ENCODE measurements around the gene PPP4R3A.
"Not testable (repeated sequence)": the region's sequence is repeated elsewhere in the genome, so short reads cannot be mapped to it uniquely, and the experiment has no call there.

PPP4R3A gene

DNA sequence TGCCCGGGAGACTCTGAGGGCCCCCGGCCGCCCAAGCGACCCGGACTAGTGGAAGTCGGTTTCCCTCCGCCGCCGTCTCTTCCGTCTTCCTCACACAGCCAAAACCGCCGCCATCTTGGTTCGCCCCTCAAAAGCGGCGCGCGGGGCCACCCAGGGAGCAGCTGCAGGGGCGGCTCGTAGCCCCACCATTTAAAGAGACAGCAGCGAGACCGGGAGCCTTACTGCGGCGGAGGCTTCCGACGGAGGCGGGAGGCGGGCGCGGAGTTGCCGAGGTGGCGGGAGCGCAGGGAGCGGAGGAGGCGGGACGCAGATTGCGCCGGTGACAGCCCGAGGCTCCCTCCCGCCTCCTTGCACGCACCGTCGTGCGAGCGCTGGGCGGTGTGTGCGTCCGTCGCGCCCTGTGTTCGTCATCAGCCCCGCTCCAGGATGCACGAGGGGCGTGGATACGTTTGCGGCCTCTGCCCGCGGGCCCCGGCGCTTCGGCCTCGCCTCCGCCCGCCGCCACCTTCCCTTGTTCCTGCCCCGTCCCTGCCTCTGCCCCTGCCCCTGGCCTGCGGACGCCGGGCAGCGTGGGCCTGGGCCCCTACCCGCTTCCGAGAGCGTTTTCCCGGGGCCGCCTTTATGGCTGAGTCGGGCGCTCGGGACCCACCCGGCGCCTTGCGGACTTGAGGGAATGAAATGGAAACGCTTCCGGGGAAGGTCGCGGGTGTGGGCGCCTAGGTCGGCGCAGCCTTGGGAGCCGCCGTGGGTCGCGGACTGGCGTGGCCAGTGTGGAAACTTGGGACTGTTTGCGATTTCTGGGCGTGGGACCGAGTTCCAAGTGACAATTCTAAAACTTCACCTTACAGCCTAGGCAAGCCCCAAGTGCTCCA is at the start of gene PPP4R3A:
Gene PPP4R3A (minus strand): TSS at position 140 of the 872 bp plus-strand sequence. CDS start 663 bp downstream, outside the sequence.
- DNase-seq (ENCODE audit: low spot score) = peak; percentile 97

DNA sequence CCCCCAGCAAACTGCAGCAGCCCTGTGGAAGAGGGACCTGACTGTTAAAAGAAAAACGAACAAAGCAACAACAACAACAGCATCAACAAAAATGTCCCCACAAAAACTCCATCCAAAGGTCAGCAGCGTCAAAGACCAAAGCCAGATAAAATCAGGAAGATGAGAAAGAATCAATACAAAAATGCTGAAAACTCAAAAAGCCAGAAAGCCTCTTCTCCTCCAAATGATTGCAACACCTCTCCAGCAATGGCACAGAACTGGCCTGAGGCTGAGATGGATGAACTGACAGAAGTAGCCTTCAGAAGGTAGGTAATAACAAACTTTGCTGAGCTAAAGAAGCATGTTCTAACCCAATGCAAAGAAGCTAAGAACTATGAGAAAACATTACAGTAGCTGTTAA is 45.4 kb upstream of the PPP4R3A start:
- DNase-seq (ENCODE audit: low spot score) = no peak

DNA sequence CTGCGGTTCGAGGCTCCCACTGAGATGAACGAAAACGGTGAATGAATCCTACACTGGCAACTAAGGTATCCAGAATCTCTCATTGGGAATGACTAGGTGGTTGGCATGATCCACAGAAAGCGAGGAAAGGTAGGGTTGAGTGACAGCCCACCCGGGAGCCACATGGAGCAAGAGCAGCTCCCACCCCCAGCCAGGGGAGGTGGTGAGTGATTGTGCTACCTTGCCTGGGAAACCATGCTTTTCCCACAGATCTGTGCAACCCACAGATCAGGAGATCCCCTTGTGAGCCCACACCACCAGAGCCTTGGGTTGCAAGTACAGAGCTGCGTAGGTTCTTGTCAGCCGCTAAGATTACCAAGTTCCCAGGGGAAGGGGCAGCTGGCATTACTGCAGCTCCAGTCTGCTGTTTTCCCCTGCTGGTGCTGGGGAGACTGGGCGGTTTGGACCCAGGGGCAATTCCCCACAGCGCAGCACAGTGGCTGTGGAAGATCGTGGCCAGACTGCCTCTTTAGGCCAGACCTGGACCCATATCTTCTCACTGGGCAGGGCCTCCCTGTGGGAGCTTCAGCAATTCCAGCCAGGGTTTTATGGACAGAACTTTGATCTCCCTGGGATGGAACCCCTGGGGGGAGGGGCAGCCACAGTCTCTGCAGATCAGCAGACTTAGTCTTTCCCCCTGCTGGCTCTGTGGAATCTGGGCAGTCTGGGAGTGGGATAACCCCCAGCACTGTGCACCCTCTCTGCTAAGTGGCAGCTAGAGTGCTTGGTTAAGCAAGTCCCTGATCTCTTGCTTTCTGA is 44.6 kb upstream of the PPP4R3A start:
- no peak for DNase-seq (ENCODE audit: low spot score)

DNA sequence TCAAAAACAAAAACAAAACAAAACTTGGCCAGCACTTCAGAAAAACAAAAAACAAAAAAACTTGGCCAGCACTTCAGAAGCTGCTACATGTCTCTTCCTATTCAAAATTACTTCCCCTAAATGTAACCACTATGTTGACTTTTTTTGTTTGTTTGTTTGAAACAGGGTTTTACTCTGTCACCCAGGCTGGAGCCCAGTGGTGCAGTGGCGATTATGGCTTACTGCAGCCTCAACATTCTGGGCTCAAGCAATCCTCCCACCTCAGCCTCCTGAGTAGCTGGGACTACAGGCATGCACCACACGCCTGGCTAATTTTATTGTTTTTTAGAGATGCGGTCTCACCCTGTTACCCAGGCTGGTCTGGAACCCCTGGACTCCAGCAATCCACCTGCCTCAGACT is 38.0 kb upstream of the PPP4R3A start:
- DNase-seq (ENCODE audit: low spot score) = no peak

DNA sequence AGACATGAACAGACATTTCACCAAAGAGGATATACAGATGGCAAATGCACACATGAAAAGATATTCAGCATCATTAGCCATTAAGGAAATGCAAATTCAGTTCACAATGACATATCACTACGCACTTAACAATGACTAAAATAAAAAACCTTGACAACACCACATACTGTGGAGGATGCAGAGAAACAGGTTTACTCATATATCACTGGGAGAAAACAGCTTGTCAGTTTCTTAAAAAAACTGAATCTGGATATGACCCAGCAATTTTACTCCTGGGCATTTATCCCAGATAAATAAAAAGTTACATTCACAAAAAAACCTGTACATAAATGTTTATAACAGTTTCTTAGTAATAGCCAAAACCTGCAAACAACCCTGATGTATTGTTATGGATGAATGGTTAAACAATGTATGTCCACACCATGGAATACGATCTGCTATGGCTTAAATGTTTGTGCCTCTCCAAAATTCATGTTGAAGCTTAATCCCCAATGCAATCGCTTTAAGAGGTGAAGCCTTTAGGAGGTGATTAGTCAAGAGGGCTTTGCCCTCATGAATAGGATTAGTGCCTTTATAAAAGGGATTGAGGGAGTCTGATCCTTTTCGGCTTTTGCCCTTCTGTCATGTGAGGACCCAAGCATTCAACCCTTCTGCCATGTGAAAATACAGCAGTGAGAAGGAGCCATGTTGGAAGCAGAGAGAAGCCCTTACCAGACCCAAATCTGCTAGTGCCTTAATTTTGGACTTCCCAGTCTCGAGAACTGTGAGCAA is 36.0 kb upstream of the PPP4R3A start:
- DNase-seq (ENCODE audit: low spot score) = no peak

DNA sequence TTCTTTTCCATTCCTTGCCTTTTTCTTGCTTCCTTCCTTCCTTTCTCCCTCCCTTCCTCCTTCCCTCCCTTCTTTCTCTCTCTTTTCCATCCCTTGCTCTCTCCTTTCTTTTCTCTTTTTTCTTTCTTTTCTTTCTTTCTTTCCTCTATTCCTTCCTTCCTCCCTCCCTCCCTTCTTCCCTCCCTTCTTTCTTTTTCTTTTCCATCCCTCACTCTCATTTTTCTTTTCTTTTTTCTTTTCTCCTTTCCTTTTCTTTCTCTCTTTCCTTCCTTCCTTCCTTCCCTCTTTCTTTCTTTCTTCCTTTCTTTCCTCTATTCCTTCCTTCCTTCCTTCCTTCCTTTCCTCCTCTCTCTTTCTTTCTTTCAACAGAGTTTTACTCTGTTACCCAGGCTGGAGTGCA is 35.1 kb upstream of the PPP4R3A start:
- DNase-seq (ENCODE audit: low spot score) = no peak

DNA sequence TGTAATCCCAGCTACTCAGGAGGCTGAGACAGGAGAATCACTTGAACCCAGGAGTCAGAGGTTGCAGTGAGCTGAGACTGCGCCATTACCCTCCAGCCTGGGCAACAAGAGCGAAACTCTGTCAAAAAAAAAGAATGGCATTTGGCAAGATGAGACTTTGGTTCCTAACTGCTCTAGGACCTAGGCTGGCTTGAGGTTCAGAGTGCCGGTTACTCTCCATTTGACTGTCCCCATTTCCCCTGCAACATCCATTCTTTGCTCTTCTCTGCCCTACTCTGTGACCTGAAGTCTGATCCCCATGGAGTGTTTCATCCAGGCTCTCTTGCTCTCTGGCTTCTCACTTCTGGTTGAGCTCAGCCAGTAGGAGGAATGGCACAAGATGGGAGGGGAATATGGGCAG is 26.2 kb upstream of the PPP4R3A start:
- DNase-seq (ENCODE audit: low spot score) = no peak

DNA sequence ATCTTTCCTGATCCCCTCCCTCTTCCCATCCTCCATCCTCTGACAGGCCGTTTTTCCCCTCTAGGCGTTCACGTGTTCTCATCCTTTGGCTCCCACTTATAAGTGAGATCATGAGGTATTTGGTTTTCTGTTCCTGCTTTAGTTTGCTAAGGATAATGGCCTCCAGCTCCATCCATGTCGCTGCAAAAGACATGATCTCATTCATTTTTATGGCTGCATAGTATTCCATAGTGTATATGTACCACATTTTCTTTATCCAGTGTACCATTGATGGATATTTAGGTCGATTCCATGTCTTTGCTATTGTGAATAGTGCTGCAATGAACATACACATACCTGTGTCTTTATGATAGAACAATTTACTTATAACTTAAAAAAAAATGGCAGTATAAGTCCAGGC is 23.9 kb upstream of the PPP4R3A start:
- not testable (repeated sequence) for DNase-seq (ENCODE audit: low spot score)

DNA sequence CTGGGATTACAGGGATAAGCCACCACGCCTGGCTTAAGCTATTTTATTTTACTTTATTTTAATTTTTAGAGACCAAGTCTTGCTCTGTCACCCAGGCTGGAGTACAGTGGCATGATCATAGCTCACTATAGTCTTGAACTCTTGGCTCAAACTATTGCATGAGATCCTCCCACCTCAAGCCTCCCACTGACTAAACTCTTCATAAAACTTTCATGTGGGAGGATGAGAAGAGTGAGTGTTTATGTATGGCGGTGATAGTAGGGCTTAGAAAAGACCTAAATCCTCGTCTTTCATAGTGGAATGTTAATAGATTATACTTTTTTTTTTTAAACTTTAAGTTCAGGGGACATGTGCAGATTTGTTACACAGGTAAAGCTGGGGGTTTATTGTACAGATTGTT is 23.5 kb upstream of the PPP4R3A start:
- DNase-seq (ENCODE audit: low spot score) = no peak

DNA sequence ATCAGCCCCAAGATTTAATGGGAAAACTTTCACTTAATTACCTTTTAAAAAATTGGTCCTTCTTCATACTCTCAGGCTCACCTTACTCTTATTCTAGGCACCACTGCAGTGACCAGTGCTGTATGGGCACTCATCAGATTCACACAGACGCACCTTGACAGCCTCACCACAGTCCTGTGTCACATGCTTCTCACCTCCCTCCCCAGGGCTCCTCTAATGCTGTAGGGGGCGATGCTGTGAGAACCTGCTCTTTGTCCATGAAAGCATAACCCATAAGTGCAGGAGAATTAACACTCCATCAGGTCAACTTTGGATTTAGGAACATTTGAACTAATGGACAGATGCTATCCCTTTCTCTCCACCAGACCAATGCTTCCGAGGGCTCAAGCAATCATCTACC is 13.9 kb upstream of the PPP4R3A start:
- DNase-seq (ENCODE audit: low spot score) = no peak

DNA sequence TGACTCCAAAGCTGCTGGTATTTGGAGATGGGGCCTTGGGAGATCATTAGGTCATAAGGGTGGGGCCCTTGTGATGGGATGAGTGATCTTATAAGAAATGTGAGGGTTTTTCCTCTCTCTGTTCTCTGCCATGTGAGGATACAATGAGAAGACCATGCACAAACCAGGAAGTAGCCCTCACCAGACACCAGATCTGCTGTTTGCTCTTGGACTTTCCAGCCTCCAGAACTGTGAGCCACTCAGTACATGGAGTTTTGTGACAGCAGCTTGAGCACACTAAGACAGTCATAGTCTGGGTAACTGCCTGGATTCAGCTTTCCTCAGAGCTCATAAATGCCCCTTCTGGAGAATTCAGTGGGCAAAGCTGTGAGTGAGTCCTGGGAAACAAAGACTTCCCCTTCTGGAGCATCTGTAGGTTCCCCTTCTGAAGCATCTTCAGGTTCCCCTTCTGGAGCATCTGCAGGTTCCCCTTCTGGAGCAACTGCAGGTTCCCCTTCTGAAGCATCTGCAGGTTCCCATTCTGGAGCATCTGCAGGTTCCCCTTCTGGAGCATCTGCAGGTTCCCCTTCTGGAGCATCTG is 11.0 kb upstream of the PPP4R3A start:
- DNase-seq (ENCODE audit: low spot score) = no peak

DNA sequence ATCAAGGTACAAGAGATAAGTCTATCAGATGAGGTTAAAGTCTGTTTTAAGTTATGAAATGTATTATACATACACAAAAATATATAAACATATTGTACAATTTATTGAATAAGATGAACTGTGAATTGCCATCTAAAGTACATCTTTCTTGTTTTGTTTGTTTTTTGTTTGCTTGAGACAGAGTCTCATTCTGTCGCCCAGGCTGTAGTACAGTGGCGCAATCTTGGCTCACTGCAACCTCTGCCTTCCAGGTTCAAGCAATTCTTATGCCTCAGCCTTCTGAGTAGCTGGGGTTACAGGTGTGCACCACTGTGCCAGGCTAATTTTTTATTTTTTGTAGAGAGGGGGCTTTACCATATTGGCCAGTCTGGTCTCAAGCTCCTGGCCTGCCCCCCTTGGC is 10.0 kb upstream of the PPP4R3A start:
- no peak for DNase-seq (ENCODE audit: low spot score)

DNA sequence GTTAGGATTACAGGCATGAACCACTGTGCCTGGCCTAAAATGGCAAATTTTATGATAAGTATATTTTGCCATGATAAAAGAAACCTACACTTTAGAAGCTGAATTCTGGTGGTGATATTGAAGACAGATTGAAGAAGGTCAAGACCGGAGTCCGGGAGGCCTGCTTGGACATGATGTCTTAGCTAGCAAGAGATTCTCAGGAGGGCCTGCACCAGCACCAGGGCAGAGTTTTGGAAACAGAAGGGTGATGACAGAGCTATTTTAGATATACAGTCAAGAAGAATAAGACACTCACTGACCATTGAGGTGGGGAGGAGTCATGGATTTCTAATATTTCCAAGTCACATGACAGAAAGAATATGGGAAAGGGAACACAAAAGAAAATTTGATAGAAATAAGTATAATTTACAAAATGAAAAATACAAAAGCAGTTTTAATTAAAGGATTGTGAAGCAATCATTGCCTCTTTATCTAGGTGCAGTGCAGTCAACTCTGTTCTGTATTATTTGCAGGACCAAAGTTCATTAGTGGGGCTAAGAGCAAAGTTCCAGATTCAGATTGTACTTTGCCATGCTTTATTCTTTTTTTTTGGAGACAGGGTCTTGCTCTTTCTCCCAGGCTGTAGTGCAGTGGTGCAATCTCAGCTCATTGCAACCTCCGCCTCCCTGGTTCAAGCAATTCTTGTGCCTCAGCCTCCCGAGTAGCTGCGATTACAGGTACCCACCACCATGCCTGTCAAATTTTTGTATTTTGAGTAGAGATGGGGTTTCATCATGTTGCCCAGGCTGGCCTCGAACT is 9.3 kb upstream of the PPP4R3A start:
- DNase-seq (ENCODE audit: low spot score) = no peak

DNA sequence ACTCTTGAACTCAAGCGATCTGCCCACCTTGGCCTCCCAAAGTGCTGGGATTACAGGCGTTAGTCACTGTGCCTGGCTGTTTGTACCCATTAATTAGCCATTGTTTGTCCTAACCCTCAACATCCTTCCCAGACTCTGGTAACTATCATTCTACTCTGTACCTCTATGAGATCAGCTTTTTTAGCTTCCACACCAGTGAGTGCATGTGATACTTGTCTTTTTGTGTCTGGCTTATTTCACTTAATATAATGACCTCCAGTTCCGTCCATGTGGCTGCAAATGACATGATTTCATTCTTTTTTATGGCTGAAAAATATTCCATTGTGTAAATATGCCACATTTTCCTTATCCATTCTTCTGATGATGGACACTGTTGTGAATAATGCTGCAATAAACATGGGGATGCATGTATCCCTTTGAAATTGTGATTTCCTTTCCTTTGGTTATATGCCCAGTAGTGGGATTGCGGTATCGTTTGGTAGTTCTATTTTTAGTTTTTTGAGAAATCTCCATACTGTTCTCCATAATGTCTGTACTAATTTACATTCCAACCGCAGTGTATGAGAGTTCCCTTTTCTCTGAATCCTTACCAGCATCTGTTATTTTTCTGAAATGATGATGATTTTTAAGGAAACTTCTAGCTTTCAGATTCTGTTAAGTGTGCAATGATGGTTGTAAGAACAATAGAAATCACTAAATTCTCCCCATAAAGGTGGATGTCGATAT is 6.7 kb upstream of the PPP4R3A start:
- no peak for DNase-seq (ENCODE audit: low spot score)

DNA sequence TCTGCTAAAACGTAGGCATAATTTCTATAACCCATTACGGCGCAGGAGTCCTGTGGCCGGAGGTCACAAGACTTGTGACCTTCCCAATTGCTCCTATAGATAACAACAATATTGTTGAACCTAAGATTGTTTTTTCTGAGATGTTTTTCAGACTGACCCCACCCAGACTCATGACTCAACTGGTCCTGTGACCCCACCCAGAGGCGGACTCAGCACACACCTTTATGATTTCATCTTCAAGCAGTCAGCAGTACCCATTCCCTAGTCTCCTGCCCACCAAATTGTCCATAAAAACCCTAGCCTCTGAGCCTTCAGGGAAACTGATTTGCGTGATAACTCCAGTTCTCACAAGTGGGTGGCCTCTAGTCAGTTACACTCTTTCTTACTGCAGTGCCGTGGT is 5.9 kb upstream of the PPP4R3A start:
- no peak for DNase-seq (ENCODE audit: low spot score)

DNA sequence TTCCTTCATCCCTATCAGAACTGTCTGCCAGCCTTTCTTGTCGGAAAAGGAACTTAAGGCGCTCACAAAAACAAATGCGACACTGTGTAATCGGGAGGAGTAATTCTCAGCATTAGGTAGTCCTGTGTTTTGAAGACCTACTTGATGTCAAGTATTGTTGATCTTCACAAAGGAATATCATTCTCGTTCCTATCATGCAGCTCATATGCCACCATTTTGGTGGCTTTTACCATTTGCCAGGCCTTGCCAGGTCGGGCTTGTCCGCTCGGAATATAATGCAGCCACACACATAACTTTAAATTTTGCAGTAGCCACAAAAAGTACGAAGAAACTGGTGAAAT is 903 bp upstream of the PPP4R3A start:
- DNase-seq (ENCODE audit: low spot score) = no peak

DNA sequence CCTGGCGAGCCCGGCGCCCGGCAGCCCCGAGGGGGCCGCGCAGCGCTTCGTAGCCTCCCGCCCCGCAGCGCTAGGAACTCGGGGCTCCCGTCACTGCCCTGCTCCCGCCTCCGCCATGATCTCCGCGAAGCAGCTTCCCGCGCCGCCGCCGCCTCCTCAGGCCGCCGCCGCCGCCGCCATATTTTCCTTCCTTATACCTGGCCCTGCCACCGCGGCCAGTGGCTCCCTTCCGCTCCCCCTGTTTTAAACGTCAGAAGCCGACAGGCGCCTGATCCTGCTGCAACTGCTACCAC is 286 bp downstream of the PPP4R3A start:
- DNase-seq (ENCODE audit: low spot score) = no peak

DNA sequence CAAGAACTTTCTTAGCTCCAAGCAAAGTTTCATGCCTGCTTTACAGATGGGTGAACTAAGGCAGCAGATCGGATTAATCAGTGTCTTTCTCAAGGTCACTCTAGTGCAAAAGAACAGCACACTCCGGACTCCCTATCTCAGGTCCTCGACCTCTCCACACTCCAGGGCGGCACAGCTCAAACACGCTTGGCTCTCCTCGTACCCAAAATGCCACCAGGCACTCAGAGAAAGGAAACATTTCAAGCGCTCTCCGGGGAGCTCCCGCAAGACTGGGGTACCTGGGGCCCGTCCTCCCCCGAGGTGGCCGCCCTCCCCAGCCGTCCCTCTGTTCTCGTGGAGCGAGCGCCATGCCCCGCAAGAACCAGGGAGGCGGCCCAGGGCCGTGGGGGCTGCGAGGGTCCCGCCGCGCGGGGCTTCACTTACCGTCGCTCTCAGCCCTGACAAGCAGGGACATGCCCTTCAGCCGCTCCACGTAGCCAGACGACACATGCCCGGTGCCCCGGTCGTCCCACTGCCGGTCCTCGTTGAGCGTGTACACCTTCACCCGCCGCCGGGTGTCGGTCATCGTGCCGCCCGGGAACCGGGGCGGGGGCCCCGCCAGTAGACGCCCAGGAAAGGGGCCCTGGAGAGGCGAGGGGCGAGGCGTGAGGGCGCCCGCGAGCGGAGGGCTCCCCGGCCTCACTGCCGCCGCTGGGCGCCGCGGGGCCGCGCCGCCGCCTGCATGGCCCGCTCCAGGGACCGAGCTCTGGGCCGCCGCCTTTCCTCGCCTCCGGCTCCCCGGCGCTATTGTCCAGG is 830 bp downstream of the PPP4R3A start:
- peak; percentile 19 for DNase-seq (ENCODE audit: low spot score)

DNA sequence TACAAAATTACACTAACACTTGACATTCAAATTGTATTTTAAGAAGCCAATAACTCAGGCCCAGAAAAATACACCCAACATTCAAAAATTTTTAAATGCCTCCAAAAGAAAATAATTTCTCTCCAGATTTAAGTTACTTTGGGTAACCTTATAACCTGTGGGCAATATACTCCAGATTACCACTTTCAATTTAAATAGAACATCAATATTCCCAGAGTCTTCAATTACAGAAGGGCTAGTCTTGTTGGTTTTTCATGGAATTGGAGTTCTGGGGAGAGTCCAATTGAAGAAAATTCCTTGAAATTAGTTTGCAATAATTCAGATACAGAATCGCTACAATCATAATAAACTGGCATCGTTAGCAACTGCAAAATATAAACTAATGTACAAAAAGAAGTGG is 2.0 kb downstream of the PPP4R3A start:
- DNase-seq (ENCODE audit: low spot score) = no peak

DNA sequence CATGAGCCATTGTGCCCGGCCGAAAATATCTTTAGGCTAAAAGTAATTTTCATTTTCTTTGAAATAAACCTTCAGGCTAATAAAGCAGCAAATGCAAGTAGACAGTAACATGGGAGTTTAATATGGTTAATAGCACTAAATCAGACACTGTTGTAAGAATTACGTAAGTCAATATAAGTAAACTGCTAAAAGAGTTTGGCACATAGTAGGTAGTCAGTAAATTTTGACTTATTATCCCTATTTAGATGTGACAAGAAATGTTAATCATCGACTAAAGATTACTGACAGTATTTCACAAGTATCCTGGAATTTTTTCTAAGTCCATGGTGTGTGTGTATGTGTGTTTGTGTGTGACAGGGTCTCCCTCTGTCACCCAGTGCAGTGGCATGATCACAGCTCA is 3.9 kb downstream of the PPP4R3A start:
- no peak for DNase-seq (ENCODE audit: low spot score)
